GM18868 (cell line): Measurements from ENCODE around the gene TBC1D3K.
"Not testable (repeated sequence)": the region's sequence is repeated elsewhere in the genome, so short reads cannot be mapped to it uniquely, and the experiment has no call there.

Experiments
- ATAC-seq: cut with Tn5 transposase; IDR thresholded peaks from one replicate; pipeline ENCODE4 v1.9.1; 2021; ENCODE audit warnings: mild to moderate bottlenecking, moderate library complexity; ENCODE audit not compliant: unreplicated experiment

The TBC1D3K gene

GRCh38 chr17:37924115-37924514 lies at the start of gene TBC1D3K:
Gene TBC1D3K, plus strand, starts transcription at chr17:37924415. Its CDS starts 1,585 bp downstream, at chr17:37926000.
- ATAC-seq, result not testable (repeated sequence)

GRCh38 chr17:37884516-37884915 lies 39.7 kb upstream of the TBC1D3K start:
- ATAC-seq, result no peak

- ATAC-seq, result no peak
Measured at GRCh38 chr17:37885136-37885535, 39.1 kb upstream of the TBC1D3K start.

GRCh38 chr17:37888881-37889280 lies 35.3 kb upstream of the TBC1D3K start:
- no peak for ATAC-seq

- not testable (repeated sequence) for ATAC-seq
Measured at GRCh38 chr17:37896961-37897360, 27.3 kb upstream of the TBC1D3K start.
